ENCODE data around the gene POU2AF1. TPM values are rescaled to one million over a fixed set of nuclear protein-coding genes. Genes with fewer than 3 reads are reported as not detected.
"Not testable (repeated sequence)": the region's sequence is repeated elsewhere in the genome, so short reads cannot be mapped to it uniquely, and the experiment has no call there.

Gene POU2AF1
- total RNA-seq, 6 experiments from 2014 or later, result 0.06 to 2.4 (median 0.63) TPM

- TF ChIP-seq, protein P1, sequence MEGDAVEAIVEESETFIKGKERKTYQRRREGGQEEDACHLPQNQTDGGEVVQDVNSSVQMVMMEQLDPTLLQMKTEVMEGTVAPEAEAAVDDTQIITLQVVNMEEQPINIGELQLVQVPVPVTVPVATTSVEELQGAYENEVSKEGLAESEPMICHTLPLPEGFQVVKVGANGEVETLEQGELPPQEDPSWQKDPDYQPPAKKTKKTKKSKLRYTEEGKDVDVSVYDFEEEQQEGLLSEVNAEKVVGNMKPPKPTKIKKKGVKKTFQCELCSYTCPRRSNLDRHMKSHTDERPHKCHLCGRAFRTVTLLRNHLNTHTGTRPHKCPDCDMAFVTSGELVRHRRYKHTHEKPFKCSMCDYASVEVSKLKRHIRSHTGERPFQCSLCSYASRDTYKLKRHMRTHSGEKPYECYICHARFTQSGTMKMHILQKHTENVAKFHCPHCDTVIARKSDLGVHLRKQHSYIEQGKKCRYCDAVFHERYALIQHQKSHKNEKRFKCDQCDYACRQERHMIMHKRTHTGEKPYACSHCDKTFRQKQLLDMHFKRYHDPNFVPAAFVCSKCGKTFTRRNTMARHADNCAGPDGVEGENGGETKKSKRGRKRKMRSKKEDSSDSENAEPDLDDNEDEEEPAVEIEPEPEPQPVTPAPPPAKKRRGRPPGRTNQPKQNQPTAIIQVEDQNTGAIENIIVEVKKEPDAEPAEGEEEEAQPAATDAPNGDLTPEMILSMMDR (IDR thresholded peaks at IDR 0.05), result no peak
- no peak for TF ChIP-seq POLR2A (IDR thresholded peaks at IDR 0.05)
- no peak overlapping the region for H3K4me3 ChIP-seq
- H3K36me3 ChIP-seq, result no peaks in the 10 kb centered on the region
- ATAC-seq (no peak), DNase-seq (no peak)
- no peak overlapping the region for H3K27ac ChIP-seq
- H3K9me3 ChIP-seq, result no peaks in the 10 kb centered on the region
- no CpG with 5 or more reads among the region's 2 CpGs for WGBS (ENCODE audit: insufficient coverage, low coverage, low lambda C conversion rate, missing lambda C conversion rate)
- H3K27me3 ChIP-seq, result no peaks in the 10 kb centered on the region
- peaks cover 0 to 5% (median 0%) of the 10 kb centered on the region in 4 donors for H3K4me1 ChIP-seq
- intact Hi-C loops (cut with DNase I), result no loop called here
Measured at GRCh38 chr11:111405551-111405950, 26.5 kb upstream of the POU2AF1 start.

DNA sequence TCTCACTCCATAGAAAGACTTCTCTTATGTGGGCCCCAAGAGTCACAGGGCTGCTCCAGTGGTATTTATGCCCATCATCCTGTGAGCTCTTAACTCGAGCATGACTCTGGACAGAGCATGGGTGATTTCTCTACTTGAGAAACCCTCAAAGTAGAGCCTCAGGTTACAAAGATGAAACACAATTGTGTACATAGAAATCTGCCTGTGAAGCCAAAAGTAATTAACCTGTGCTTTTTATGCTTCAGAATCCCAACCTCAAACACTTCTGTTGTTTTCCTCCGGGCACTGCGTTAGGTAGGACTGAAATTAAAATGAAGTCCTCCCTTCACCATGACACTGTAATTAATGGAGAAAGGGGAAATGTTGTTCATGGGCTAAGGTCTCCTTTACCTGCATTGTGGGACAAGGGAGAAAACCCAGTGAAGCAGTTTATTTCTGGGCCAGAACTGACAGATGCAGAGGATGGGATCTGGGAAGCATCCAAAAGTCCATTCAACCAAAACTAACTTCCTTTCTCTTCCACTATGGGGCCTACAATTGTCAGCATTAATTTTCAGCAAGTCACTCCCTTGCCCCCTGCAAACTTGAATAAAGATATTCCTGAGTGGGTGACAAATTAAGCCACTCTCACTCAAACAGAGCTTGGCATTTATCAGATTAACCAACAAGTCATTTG lies 24.1 kb upstream of the POU2AF1 start:
- no peaks in the 10 kb centered on the region for H3K27me3 ChIP-seq
- no peak overlapping the region for H3K4me3 ChIP-seq
- H3K36me3 ChIP-seq, result no peaks in the 10 kb centered on the region
- 87% methylated on average over 3 of the region's 3 CpGs for WGBS (ENCODE audit: insufficient coverage, low coverage, low lambda C conversion rate, missing lambda C conversion rate)
- no peak for DNase-seq
- ATAC-seq, result no peak
- no peaks in the 10 kb centered on the region for H3K9me3 ChIP-seq
- intact Hi-C loops (cut with DNase I), result no loop called here
- H3K27ac ChIP-seq, result no peak overlapping the region
- H3K4me1 ChIP-seq, result peaks cover 0 to 5% (median 0%) of the 10 kb centered on the region in 4 donors
- TF ChIP-seq POLR2A (IDR thresholded peaks at IDR 0.05), result no peak
- TF ChIP-seq, protein P1 (IDR thresholded peaks at IDR 0.05), result no peak

DNA sequence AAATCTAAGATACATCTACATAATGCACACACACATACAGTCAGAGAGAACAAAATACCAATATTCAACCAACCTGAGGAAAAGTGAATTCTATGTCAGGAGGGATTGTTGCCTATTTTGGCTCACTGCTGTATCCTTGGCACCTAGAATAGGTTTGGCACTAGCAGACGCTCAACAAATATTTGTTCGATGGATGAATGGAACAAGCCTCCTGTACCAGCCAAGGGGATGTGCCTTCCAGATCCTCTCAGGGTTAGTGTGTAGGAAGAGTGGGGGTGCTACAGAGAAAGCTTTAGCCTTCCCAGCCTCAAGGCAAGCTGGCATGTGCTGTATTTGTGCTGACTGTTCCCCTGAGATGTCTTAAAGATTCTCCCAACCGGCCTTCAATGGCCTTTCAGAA lies 23.3 kb upstream of the POU2AF1 start:
- ATAC-seq (peak; percentile 99 to 100 (median 100)), DNase-seq (peak in 1 of 3 donors; percentile 66)
- no peaks in the 10 kb centered on the region for H3K36me3 ChIP-seq
- intact Hi-C loops (cut with DNase I), result no loop called here
- no peak overlapping the region for H3K27ac ChIP-seq
- no peak for TF ChIP-seq POLR2A (IDR thresholded peaks at IDR 0.05)
- TF ChIP-seq, protein P1 (IDR thresholded peaks at IDR 0.05), result no peak
- H3K27me3 ChIP-seq, result no peaks in the 10 kb centered on the region
- no peaks in the 10 kb centered on the region for H3K9me3 ChIP-seq
- no peak overlapping the region for H3K4me3 ChIP-seq
- H3K4me1 ChIP-seq, result peaks cover 0 to 5% (median 0%) of the 10 kb centered on the region in 4 donors
- 29% methylated on average over 3 of the region's 3 CpGs for WGBS (ENCODE audit: insufficient coverage, low coverage, low lambda C conversion rate, missing lambda C conversion rate)

DNA sequence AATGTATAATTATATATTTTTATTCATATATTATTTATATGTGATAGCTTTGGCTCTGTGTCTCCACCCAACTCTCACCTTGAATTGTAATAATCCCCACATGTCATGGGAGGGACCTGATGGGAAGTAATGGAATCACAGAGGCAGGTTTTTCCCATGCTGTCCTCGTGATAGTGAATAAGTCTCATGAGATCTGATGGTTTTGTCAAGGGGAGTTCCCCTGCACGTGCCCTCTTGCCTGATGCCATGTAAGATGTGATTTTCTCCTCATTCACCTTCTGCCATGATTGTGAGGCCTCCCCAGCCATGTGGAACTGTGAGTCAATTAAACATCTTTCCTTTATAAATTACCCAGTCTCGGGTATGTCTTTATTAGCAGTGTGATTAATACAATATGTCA lies 22.9 kb upstream of the POU2AF1 start:
- DNase-seq; H3K27me3 ChIP-seq; ATAC-seq; H3K9me3 ChIP-seq; H3K36me3 ChIP-seq; H3K4me1 ChIP-seq; H3K27ac ChIP-seq; H3K4me3 ChIP-seq; intact Hi-C loops (cut with DNase I): not testable (repeated sequence)
- WGBS (ENCODE audit: insufficient coverage, low coverage, low lambda C conversion rate, missing lambda C conversion rate), result 70% methylated on average over 3 of the region's 3 CpGs

- peaks cover 0 to 5% (median 0%) of the 10 kb centered on the region in 4 donors for H3K4me1 ChIP-seq
- H3K9me3 ChIP-seq, result no peaks in the 10 kb centered on the region
- no peak overlapping the region for H3K27ac ChIP-seq
- intact Hi-C loops (cut with DNase I), result no loop called here
- TF ChIP-seq POLR2A (IDR thresholded peaks at IDR 0.05), result no peak
- TF ChIP-seq, protein P1 (IDR thresholded peaks at IDR 0.05), result no peak
- DNase-seq (no peak), ATAC-seq (no peak)
- H3K27me3 ChIP-seq, result no peaks in the 10 kb centered on the region
- H3K4me3 ChIP-seq, result no peak overlapping the region
- H3K36me3 ChIP-seq, result no peaks in the 10 kb centered on the region
Measured at GRCh38 chr11:111400595-111400994, 21.5 kb upstream of the POU2AF1 start.

Measured in right lobe of liver (tissue), 6 donors.